Activated CD4-positive, alpha-beta T cell treated with anti-CD3 and anti-CD28 coated beads, Interleukin-2, amount 50 U/mL, for 4 hours (primary cell): ENCODE measurements around the gene NNMT.
"Not testable (repeated sequence)": the region's sequence is repeated elsewhere in the genome, so short reads cannot be mapped to it uniquely, and the experiment has no call there.

Source experiments
- DNase-seq, 2 experiments: peaks; one replicate each; pipeline ENCODE4 v3.0.0-alpha.2; 2020

The NNMT gene

DNA sequence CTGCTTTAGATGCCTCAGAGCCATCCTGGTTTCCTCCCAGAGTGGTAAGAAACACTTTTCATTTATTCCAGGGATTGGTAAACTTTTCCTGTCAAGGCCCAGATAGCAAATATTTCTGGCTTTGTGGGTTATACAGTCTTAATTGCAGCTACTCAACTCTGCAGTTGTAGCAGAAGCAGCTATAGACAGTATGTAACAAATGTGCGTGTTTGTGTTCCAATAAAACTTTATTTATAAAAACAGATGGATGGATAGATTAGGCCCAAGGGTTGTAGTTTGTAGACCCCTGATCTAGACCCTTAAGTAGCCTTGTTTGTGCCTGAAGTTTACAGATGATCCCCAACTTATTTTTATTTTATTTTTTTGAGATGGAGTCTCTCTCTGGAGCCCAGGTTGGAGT lies 17.9 kb downstream of the NNMT start:
- DNase-seq = no peak

GRCh38 chr11:114315749-114316368 lies 19.7 kb downstream of the NNMT start:
- no peak for DNase-seq

- no peak for DNase-seq
These were observed 21.0 kb downstream of the NNMT start for GRCh38 chr11:114316980-114317786.

GRCh38 chr11:114317787-114318137 lies 21.6 kb downstream of the NNMT start:
- no peak for DNase-seq

GRCh38 chr11:114318361-114318760 lies 22.2 kb downstream of the NNMT start:
- DNase-seq = no peak

- DNase-seq = no peak
These were observed 23.6 kb downstream of the NNMT start for GRCh38 chr11:114319716-114320328.

- DNase-seq = no peak
These were observed 25.5 kb downstream of the NNMT start for GRCh38 chr11:114321621-114322257.

DNA sequence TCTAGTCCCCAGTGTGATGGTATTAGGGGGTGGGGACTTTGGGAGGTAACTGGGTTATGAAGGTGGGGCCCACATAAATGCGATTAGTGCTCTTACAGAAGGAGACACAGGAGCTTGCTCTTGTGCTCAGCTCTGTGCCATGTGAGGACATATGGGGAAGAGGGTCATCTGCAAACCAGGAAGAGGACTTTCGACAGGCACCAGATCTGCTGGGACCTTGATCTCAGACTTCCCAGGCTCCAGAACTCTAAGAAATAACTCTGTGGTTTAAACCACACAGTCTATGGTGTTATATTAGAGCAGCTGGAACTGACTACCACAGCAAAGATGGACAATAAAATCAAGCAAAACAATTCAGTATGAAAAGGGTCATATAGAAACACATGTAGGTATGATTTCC lies 26.7 kb downstream of the NNMT start:
- DNase-seq = no peak

DNA sequence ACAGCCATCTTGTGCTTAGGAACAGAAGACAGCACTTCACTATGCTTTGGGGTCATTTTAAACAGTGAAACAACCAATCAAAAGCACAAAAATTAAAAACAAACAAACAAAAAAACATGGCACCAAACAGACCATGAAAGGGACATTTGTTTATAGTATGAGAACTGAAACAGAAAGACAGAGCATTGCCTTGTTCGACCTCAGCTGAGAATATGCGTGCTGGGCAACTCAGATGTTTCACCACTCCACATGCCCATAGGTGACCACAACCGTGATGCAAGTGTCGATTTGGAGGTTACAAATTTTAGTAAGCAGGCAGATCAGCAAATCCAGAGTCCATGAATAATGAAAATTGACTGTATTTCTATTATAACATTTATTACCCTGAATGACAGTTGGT lies 30.0 kb downstream of the NNMT start:
- DNase-seq = no peak

- DNase-seq = no peak
These were observed 30.6 kb downstream of the NNMT start for GRCh38 chr11:114326776-114327175.

DNA sequence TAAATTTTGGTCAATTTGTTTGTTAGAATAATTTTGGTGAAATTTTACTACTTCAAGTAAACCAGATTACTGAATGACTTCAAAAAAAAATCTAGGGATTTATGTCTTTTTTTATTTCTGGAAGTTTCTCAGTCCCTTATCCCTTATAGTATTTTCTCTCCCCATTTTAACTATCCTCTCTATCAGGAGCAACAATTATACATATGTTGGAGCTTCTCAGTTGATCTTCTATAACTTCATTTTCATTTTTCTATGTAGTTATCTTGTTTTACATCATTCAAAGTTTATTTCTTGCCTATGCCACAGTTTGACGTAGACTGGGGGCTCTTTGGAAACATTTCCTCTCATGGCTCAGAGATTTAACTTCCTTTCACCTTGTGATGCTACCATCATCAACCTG lies 34.2 kb downstream of the NNMT start:
- no peak for DNase-seq

- DNase-seq = peak; percentile 5 to 16
These were observed 44.3 kb downstream of the NNMT start for GRCh38 chr11:114340311-114341131.

DNA sequence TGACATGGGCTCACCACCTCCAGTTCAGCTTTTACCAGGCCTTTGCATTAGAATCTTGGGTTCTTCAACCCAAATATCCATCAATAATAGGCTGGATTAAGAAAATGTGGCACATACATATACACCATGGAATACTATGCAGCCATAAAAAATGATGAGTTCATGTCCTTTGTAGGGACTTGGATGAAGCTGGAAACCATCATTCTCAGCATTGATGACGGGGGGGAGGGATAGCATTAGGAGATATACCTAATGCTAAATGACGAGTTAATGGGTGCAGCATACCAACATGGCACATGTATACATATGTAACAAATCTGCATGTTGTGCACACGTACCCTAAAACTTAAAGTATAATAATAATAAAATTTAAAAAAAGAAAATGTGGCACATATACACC lies 45.5 kb downstream of the NNMT start:
- DNase-seq = not testable (repeated sequence)

- no peak for DNase-seq
These were observed 46.3 kb downstream of the NNMT start for GRCh38 chr11:114342476-114342875.

DNA sequence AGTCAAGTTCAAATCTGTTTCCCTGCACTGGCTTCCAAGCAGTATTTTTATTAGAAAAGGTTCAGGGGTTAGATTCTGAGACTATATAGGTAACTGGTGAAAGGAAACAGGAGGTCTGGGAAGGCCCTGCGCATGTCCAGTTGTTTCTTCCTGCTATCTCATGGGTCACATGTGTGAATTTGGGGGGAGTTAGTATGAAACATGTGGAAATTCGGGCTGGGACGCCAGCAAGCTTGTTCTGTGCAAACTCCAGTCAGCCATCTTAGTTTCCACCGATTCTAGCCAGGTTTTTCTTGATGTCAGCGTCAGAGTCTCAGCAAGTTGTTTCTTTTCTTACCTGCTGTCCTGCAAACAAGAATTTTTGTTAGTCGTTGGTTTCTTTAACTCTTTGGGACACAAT lies 46.8 kb downstream of the NNMT start:
- DNase-seq = no peak

GRCh38 chr11:114343493-114343892 lies 47.3 kb downstream of the NNMT start:
- no peak for DNase-seq

GRCh38 chr11:114344494-114344893 lies 48.3 kb downstream of the NNMT start:
- no peak for DNase-seq

- DNase-seq = no peak
These were observed 49.5 kb downstream of the NNMT start for GRCh38 chr11:114345575-114346222.

- DNase-seq = no peak
These were observed 50.5 kb downstream of the NNMT start for GRCh38 chr11:114346709-114347141.

DNA sequence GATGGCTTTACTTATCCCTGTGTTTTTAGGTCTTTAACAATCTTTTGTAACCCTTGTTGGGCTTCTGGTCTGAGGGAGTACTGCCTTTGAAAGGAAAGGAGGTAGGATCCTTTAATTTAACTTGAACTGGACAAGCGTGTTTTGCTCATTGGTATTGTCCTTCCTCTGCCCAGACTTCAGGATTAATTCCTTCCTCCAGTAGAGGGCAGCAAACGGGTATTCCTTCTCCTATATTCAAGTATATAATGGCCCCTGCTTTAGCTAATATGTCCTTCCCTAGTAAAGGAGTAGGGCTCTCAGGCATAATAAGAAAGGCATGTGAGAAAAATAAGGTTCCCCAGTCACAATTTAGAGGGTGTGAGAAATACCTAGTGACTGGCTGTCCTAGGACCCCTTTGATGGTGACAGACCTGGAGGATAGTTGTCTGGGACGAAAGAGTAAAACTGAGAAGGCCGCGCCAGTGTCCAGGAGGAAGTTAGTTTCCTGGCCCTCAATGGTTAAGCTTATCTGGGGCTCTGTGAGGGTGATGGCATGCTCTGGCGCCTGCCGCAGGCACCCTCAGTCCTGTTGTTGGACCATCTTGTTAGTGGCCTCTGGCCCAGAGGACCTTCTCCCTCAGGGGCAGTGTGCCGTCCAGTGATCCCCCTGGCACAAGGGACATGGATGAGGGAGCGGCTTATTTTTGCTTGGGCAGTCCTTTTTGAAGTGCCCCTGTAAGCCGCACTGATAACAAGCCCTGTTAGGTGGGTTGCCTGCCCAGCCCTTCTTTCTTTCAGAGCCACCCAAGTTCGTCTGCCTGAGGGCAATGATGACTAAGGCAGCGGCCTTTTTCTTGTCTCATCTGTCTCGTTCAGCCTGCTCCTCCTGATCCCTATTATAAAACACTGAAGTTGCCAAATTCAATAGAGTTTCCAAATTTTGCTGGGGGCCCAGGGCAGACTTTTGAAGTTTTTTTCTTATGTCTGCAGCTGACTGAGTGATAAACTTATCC lies 52.3 kb downstream of the NNMT start:
- peak in 1 of 2 experiments; percentile 4 for DNase-seq

- DNase-seq = no peak
These were observed 53.8 kb downstream of the NNMT start for GRCh38 chr11:114350022-114350421.
